Astrocyte (in vitro differentiated cells and primary cell): ENCODE results near the gene ZNF485. TPM values are rescaled to one million over a fixed set of nuclear protein-coding genes. Genes with fewer than 3 reads are reported as not detected.
A peak's percentile ranks its signal among the peaks of the same experiment; 100 is the strongest.

Source experiments
- DNase-seq: peaks from one replicate; pipeline ENCODE4 v3.0.0-alpha.2; 2010; ENCODE audit warnings: low read depth
- FAIRE-seq: peaks from 2 replicates; lab custom pipeline; 2011; peaks lifted over from hg19 to GRCh38; lab: Jason Lieb, UNC
- H2AFZ ChIP-seq: 2 replicates; pipeline ENCODE4 v1.6.0; 2012; ENCODE audit warnings: low read depth, low read length, inconsistent platforms
- H3K27ac ChIP-seq: 2 replicates; pipeline ENCODE4 v1.5.1; 2011; ENCODE audit warnings: low read depth, low read length, inconsistent platforms
- H3K27me3 ChIP-seq: 2 replicates; pipeline ENCODE4 v1.6.0; 2011; ENCODE audit warnings: low read length, inconsistent platforms; ENCODE audit not compliant: insufficient read depth
- H3K36me3 ChIP-seq: 2 replicates; pipeline ENCODE4 v1.5.1; 2011; ENCODE audit warnings: low read length, inconsistent platforms; ENCODE audit not compliant: insufficient read depth
- H3K4me1 ChIP-seq: 2 replicates; pipeline ENCODE4 v1.5.1; 2011; ENCODE audit warnings: low read length, inconsistent platforms; ENCODE audit not compliant: insufficient read depth
- H3K4me2 ChIP-seq: 2 replicates; pipeline ENCODE4 v1.6.0; 2012; ENCODE audit warnings: low read length, inconsistent platforms
- H3K4me3 ChIP-seq: 2 replicates; pipeline ENCODE4 v1.5.1; 2011; ENCODE audit warnings: low read depth, mild to moderate bottlenecking, low read length, inconsistent platforms; ENCODE audit not compliant: insufficient read depth
- H3K79me2 ChIP-seq: 2 replicates; pipeline ENCODE4 v1.6.0; 2012; ENCODE audit warnings: mild to moderate bottlenecking, low read length, inconsistent platforms; ENCODE audit not compliant: insufficient read depth
- H3K9ac ChIP-seq: 2 replicates; pipeline ENCODE4 v1.6.0; 2012; ENCODE audit warnings: mild to moderate bottlenecking, low read length, inconsistent platforms
- H3K9me3 ChIP-seq: 2 replicates; pipeline ENCODE4 v1.5.1; 2012; ENCODE audit warnings: low read depth, mild to moderate bottlenecking, low read length, inconsistent platforms; ENCODE audit not compliant: insufficient read depth
- H4K20me1 ChIP-seq: 2 replicates; pipeline ENCODE4 v1.6.0; 2012; ENCODE audit warnings: low read length, inconsistent platforms; ENCODE audit not compliant: insufficient read depth
- H3K27ac Mint-ChIP-seq: one replicate; pipeline ENCODE4 v1.8.0; 2021; ENCODE audit warnings: mild to moderate bottlenecking, mixed read lengths; ENCODE audit not compliant: unreplicated experiment
- H3K27me3 Mint-ChIP-seq: one replicate; pipeline ENCODE4 v1.8.0; 2021; ENCODE audit warnings: low read depth, mixed read lengths; ENCODE audit not compliant: unreplicated experiment
- H3K36me3 Mint-ChIP-seq: one replicate; pipeline ENCODE4 v1.8.0; 2021; ENCODE audit warnings: low read depth, mixed read lengths; ENCODE audit not compliant: unreplicated experiment
- H3K4me1 Mint-ChIP-seq: one replicate; pipeline ENCODE4 v1.8.0; 2021; ENCODE audit warnings: low read depth, mixed read lengths; ENCODE audit not compliant: unreplicated experiment
- H3K4me3 Mint-ChIP-seq: one replicate; pipeline ENCODE4 v1.8.0; 2021; ENCODE audit warnings: mild to moderate bottlenecking, moderate library complexity, mixed read lengths; ENCODE audit not compliant: unreplicated experiment
- H3K9me3 Mint-ChIP-seq: one replicate; pipeline ENCODE4 v1.8.0; 2021; ENCODE audit warnings: mild to moderate bottlenecking, mixed read lengths; ENCODE audit not compliant: unreplicated experiment
- CTCF ChIP-seq: IDR thresholded peaks from 2 replicates; pipeline ENCODE4 v1.5.1; 2011; ENCODE audit warnings: low read depth, mild to moderate bottlenecking, inconsistent platforms, low read length, moderate library complexity; ENCODE audit not compliant: insufficient read depth
- EZH2 ChIP-seq: IDR thresholded peaks from 2 replicates; pipeline ENCODE4 v1.6.1; 2012; ENCODE audit warnings: mild to moderate bottlenecking, low read length, inconsistent platforms; ENCODE audit not compliant: insufficient read depth
- total RNA-seq: library from RNA; stranded (reverse); gene quantifications from 2 replicates; pipeline ENCODE4 v1.2.1, GENCODE V29; 2021

Gene ZNF485
- total RNA-seq, 1 donor from 2014 or later, result 4.3 TPM

DNA sequence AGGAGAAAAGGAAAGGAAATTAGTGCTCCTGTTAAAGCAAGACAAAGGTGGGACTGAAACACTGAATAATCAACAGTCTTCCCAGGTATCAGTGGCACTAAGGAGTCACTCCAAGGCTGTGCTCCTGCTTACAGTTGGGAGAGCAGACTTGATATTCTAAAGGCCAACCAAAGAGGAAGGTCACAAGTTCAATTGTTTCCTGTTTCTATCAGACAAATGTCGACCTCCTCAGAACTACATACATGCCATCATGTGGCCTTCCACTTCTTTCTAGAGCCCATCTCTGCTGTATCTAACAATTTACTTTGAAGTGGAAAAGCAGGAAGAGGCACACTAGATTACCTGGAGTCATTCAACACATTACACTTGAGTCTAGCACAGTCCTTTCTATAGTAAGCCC is 35.3 kb upstream of the ZNF485 start:
- Histone ChIP-seq H3K4me1 (peaks cover 6% of the 10 kb centered on the region), H3K79me2 (no peaks in the 10 kb centered on the region), H3K4me2 (no peak overlapping the region), H3K27ac (no peak overlapping the region), H3K27me3 (no peaks in the 10 kb centered on the region), H3K36me3 (no peaks in the 10 kb centered on the region), H2AFZ (no peak overlapping the region), H4K20me1 (no peaks in the 10 kb centered on the region), H3K9me3 (no peaks in the 10 kb centered on the region), H3K9ac (no peak overlapping the region), H3K4me3 (no peak overlapping the region)
- H3K4me1 Mint-ChIP-seq, result peaks cover 6% of the 10 kb centered on the region
- TF ChIP-seq EZH2 (no peak), CTCF (no peak)
- no peak overlapping the region for H3K27ac Mint-ChIP-seq
- DNase-seq, result no peak
- no peak overlapping the region for H3K4me3 Mint-ChIP-seq
- H3K27me3 Mint-ChIP-seq, result no peaks in the 10 kb centered on the region
- peaks cover 10% of the 10 kb centered on the region for H3K36me3 Mint-ChIP-seq
- FAIRE-seq, result no peak
- peaks cover 7% of the 10 kb centered on the region for H3K9me3 Mint-ChIP-seq

DNA sequence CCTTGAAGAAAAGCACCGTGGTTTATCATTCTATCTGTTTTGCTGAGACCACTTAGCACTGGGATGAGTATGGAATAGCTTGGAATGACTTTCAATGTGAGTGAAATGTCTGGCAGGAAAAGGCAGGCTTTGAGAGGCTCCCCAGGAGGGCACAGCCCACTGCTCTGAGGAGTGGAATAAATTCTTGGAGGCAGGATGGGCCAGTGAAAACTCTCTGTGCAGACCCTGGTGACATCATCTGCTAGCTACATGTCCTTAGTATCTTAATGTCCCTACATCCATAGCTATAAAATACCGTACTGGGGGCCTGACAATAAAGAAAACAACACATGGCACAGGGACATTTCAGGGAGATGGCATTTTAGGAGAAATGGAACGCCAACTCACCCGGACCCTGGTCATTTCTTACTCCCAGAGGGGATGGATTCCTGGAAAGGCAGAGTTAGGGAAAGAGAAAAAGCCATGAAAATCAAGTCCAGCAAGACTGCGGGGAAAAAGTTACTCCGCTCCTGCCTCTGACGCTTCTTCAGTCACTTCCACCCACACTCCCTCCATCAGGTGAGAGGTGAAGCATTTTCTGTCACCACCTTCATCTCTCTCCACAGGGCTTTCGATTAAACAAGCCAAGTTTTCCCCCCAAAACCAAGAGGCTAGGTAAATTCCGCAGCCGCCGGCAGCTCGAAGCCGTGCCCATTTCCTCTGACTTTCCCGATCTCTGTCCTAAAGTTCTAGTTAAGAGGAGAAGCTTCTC is 32.8 kb upstream of the ZNF485 start:
- Histone ChIP-seq H3K27ac (peak overlapping the region; percentile 23), H3K79me2 (no peaks in the 10 kb centered on the region), H3K4me1 (peaks cover 6% of the 10 kb centered on the region), H3K9me3 (no peaks in the 10 kb centered on the region), H3K27me3 (peaks cover 2% of the 10 kb centered on the region), H3K4me3 (peak overlapping the region; percentile 61), H3K36me3 (no peaks in the 10 kb centered on the region), H4K20me1 (no peaks in the 10 kb centered on the region), H3K4me2 (peak overlapping the region; percentile 88), H2AFZ (peak overlapping the region; percentile 80), H3K9ac (peak overlapping the region; percentile 63)
- H3K4me3 Mint-ChIP-seq, result peak overlapping the region; percentile 91
- peak overlapping the region; percentile 67 for H3K27ac Mint-ChIP-seq
- peaks cover 6% of the 10 kb centered on the region for H3K4me1 Mint-ChIP-seq
- DNase-seq (peak; percentile 8), FAIRE-seq (no peak)
- peaks cover 2% of the 10 kb centered on the region for H3K27me3 Mint-ChIP-seq
- no peak for TF ChIP-seq EZH2
- no peak for TF ChIP-seq CTCF
- H3K9me3 Mint-ChIP-seq, result peaks cover 11% of the 10 kb centered on the region
- peaks cover 6% of the 10 kb centered on the region for H3K36me3 Mint-ChIP-seq
